ENCODE data around the gene CLEC10A.

GRCh38 chr17:7045492-7046126, 34.4 kb downstream of the CLEC10A start:
- TF ChIP-seq, protein P1, sequence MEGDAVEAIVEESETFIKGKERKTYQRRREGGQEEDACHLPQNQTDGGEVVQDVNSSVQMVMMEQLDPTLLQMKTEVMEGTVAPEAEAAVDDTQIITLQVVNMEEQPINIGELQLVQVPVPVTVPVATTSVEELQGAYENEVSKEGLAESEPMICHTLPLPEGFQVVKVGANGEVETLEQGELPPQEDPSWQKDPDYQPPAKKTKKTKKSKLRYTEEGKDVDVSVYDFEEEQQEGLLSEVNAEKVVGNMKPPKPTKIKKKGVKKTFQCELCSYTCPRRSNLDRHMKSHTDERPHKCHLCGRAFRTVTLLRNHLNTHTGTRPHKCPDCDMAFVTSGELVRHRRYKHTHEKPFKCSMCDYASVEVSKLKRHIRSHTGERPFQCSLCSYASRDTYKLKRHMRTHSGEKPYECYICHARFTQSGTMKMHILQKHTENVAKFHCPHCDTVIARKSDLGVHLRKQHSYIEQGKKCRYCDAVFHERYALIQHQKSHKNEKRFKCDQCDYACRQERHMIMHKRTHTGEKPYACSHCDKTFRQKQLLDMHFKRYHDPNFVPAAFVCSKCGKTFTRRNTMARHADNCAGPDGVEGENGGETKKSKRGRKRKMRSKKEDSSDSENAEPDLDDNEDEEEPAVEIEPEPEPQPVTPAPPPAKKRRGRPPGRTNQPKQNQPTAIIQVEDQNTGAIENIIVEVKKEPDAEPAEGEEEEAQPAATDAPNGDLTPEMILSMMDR (conservative IDR thresholded peaks at IDR 0.05; ENCODE audit: low read depth in 2 of 2): peak; percentile 83 to 100
- TF ChIP-seq, protein P2, sequence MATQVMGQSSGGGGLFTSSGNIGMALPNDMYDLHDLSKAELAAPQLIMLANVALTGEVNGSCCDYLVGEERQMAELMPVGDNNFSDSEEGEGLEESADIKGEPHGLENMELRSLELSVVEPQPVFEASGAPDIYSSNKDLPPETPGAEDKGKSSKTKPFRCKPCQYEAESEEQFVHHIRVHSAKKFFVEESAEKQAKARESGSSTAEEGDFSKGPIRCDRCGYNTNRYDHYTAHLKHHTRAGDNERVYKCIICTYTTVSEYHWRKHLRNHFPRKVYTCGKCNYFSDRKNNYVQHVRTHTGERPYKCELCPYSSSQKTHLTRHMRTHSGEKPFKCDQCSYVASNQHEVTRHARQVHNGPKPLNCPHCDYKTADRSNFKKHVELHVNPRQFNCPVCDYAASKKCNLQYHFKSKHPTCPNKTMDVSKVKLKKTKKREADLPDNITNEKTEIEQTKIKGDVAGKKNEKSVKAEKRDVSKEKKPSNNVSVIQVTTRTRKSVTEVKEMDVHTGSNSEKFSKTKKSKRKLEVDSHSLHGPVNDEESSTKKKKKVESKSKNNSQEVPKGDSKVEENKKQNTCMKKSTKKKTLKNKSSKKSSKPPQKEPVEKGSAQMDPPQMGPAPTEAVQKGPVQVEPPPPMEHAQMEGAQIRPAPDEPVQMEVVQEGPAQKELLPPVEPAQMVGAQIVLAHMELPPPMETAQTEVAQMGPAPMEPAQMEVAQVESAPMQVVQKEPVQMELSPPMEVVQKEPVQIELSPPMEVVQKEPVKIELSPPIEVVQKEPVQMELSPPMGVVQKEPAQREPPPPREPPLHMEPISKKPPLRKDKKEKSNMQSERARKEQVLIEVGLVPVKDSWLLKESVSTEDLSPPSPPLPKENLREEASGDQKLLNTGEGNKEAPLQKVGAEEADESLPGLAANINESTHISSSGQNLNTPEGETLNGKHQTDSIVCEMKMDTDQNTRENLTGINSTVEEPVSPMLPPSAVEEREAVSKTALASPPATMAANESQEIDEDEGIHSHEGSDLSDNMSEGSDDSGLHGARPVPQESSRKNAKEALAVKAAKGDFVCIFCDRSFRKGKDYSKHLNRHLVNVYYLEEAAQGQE (IDR thresholded peaks at IDR 0.05; ENCODE audit: unreplicated experiment): no peak

Measured in GM23338 (cell line).